Astrocyte of the cerebellum (primary cell): ENCODE measurements around the gene CLCN4.

Experiments used
- DNase-seq: peaks from one replicate; pipeline ENCODE4 v3.0.0-alpha.2; 2011; ENCODE audit warnings: low read depth
- H3K4me3 ChIP-seq: 2 replicates; pipeline ENCODE4 v1.5.1; 2011; ENCODE audit warnings: mild to moderate bottlenecking, low read depth, low read length, moderate library complexity
- in situ Hi-C: cut with HindIII; loops from 2 replicates; pipeline ENCODE4 v1.10.0; 2017; ENCODE audit warnings: low sequenced_read_pairs
- TF ChIP-seq, protein P1 (sequence below): IDR thresholded peaks from 2 replicates; pipeline ENCODE4 v1.5.1; 2012; ENCODE audit warnings: low read length, low read depth, moderate library complexity, mild to moderate bottlenecking; ENCODE audit errors: missing control alignments

Gene CLCN4

GRCh38 chrX:10152086-10152485 is 4.7 kb upstream of the CLCN4 start:
- H3K4me3 ChIP-seq, result no peak overlapping the region
- in situ Hi-C loops, result no loop called here
- TF ChIP-seq, protein P1, sequence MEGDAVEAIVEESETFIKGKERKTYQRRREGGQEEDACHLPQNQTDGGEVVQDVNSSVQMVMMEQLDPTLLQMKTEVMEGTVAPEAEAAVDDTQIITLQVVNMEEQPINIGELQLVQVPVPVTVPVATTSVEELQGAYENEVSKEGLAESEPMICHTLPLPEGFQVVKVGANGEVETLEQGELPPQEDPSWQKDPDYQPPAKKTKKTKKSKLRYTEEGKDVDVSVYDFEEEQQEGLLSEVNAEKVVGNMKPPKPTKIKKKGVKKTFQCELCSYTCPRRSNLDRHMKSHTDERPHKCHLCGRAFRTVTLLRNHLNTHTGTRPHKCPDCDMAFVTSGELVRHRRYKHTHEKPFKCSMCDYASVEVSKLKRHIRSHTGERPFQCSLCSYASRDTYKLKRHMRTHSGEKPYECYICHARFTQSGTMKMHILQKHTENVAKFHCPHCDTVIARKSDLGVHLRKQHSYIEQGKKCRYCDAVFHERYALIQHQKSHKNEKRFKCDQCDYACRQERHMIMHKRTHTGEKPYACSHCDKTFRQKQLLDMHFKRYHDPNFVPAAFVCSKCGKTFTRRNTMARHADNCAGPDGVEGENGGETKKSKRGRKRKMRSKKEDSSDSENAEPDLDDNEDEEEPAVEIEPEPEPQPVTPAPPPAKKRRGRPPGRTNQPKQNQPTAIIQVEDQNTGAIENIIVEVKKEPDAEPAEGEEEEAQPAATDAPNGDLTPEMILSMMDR, result no peak
- DNase-seq, result no peak

- in situ Hi-C loops, result no loop called here
- no peak for DNase-seq
- TF ChIP-seq, protein P1, result no peak
- no peak overlapping the region for H3K4me3 ChIP-seq
Observed at GRCh38 chrX:10155137-10155536, 1.6 kb upstream of the CLCN4 start.

DNA sequence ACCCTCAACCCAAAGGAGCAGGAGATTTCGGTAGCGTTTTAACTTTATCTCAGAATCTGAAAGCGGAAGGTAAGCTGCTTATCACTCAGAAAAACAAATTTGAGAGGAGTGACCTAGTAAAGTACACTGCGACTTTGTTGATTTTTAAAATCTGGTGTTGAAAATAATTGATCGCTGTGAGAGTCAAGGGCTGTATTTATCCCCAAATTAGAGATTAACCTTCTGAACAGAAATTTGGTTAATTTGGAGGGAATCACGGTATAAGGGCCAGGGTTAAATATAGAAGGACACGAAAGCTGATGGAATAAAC is 212 bp downstream of the CLCN4 start:
- in situ Hi-C loops, result no loop called here
- TF ChIP-seq, protein P1, result no peak
- DNase-seq, result no peak
- H3K4me3 ChIP-seq, result peak overlapping the region; percentile 25

- in situ Hi-C loops, result no loop called here
- TF ChIP-seq, protein P1, result no peak
- DNase-seq, result no peak
- no peak overlapping the region for H3K4me3 ChIP-seq
Observed at GRCh38 chrX:10157543-10157942, 768 bp downstream of the CLCN4 start.

DNA sequence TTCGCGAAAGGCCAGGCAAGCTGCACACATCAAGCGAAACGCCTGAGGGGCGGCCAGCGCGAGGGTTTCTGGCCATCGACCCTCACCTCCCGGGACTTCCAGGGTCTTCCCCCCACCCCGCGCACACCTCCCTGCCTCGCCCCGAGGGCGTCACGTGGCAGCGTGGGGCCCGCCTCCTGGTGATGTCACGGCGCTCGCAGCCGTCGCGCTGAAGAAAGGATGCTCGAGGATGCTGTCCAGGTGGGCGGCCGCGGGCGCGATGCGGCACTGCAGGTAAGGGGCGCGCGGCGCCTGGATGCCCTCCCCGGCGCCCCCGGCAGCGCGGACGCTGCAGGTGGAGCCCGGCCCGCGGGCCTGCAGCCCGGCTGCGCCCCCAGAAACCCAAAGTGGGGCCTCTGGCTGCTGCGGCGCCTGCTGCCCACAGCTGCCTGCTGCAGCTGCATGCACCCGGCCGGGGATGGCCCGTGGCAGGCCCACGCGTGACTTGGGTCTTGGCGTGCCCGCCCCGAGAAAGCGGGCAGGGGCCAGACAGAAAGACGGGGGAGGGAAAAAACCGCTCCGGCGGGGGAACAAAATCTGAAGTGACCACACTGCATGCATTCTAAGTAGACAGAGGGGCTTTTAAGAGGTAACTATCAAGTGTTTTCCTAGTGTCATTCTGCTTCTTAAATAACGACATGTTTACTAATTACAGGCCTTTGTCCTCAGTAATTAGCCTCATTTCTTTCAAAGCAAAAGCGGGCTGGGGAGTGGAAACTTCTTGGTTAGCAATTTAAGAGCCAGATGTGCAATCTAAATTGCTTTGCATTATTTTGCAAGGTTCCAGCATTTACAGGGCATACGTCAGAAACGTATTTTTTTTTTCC is 1.7 kb downstream of the CLCN4 start:
- DNase-seq, result no peak
- H3K4me3 ChIP-seq, result peak overlapping the region; percentile 33
- TF ChIP-seq, protein P1, result no peak
- in situ Hi-C loops, result no loop called here

GRCh38 chrX:10159145-10159468 is 2.3 kb downstream of the CLCN4 start:
- TF ChIP-seq, protein P1, result no peak
- no peak for DNase-seq
- no peak overlapping the region for H3K4me3 ChIP-seq
- in situ Hi-C loops, result no loop called here

DNA sequence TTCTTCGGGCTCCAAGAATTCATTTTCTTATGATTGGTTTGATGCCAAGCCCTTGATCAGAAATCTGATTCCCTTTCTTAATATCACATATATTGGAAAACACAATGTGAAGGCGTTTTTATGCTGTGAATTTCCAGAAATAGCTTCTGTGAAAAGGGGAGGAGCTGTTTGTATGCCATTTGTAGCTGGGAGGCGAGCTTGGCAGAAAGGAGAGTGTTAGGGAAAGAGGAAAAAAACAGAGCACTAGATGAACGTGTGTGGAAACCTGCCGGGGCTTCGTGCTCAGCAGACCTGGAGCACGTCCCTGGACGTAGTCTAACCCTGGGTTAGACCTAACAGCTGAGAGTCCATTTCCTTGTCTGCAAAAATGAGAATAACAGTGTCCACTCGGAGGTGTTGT is 3.4 kb downstream of the CLCN4 start:
- in situ Hi-C loops, result no loop called here
- no peak overlapping the region for H3K4me3 ChIP-seq
- TF ChIP-seq, protein P1, result no peak
- no peak for DNase-seq
